C4-2B (cell line): ENCODE results near the gene PTGS2.

Experiments
- ZFX ChIP-seq: fragments of 450-650 bp; IDR thresholded peaks from 2 replicates; pipeline ENCODE4 v1.6.1; 2017
- TF ChIP-seq, protein P1 (sequence below): fragments of 450-650 bp; conservative IDR thresholded peaks from 2 replicates; pipeline ENCODE4 v1.5.1; 2017; ENCODE audit warnings: mild to moderate bottlenecking

DNA sequence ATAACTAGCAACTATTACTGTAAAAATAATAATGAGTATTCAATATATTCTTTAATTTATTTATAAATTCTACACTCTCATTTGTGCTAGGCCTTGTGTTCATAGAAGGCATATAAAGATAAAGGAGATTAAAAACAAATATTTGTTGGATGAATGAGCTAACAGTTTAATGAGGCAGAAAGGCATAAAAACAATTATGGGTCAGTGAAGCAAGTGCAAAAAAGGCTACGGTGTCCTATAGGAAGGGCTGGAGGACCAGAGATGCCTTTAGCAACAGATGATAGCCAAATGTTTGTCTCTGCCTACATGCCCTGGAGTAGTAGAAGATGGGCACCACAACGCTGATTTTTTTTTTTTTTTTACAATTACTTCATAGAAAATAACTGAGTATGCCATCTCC, 45.7 kb downstream of the PTGS2 start:
- TF ChIP-seq, protein P1, sequence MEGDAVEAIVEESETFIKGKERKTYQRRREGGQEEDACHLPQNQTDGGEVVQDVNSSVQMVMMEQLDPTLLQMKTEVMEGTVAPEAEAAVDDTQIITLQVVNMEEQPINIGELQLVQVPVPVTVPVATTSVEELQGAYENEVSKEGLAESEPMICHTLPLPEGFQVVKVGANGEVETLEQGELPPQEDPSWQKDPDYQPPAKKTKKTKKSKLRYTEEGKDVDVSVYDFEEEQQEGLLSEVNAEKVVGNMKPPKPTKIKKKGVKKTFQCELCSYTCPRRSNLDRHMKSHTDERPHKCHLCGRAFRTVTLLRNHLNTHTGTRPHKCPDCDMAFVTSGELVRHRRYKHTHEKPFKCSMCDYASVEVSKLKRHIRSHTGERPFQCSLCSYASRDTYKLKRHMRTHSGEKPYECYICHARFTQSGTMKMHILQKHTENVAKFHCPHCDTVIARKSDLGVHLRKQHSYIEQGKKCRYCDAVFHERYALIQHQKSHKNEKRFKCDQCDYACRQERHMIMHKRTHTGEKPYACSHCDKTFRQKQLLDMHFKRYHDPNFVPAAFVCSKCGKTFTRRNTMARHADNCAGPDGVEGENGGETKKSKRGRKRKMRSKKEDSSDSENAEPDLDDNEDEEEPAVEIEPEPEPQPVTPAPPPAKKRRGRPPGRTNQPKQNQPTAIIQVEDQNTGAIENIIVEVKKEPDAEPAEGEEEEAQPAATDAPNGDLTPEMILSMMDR = no peak
- no peak for TF ChIP-seq ZFX
